ENCODE data around the gene TNFSF10. TPM values are rescaled to one million over a fixed set of nuclear protein-coding genes. Genes with fewer than 3 reads are reported as not detected.

The TNFSF10 gene
- polyA plus RNA-seq, 2 of the 4 experiments (the other 2 are of a cell fraction) = 0.48 to 0.92 TPM

GRCh38 chr3:172471903-172472302 is 51.3 kb downstream of the TNFSF10 start:
- no peak overlapping the region for H3K4me2 ChIP-seq
- no peak for FAIRE-seq
- POLR2A ChIA-PET = no interaction called here
- WGBS (ENCODE audit: missing lambda C conversion rate) = 40% methylated on average over 1 of the region's 1 CpG
- DNase-seq (ENCODE audit: low read depth in 1 of 2, low spot score in 1 of 2) = no peak
- TF ChIP-seq POLR2AphosphoS2 (conservative IDR thresholded peaks at IDR 0.05; ENCODE audit: low read length) = no peak
- no peak for TF ChIP-seq ELK1 (IDR thresholded peaks at IDR 0.05; ENCODE audit: low read depth, low read length)
- TF ChIP-seq, protein P1, sequence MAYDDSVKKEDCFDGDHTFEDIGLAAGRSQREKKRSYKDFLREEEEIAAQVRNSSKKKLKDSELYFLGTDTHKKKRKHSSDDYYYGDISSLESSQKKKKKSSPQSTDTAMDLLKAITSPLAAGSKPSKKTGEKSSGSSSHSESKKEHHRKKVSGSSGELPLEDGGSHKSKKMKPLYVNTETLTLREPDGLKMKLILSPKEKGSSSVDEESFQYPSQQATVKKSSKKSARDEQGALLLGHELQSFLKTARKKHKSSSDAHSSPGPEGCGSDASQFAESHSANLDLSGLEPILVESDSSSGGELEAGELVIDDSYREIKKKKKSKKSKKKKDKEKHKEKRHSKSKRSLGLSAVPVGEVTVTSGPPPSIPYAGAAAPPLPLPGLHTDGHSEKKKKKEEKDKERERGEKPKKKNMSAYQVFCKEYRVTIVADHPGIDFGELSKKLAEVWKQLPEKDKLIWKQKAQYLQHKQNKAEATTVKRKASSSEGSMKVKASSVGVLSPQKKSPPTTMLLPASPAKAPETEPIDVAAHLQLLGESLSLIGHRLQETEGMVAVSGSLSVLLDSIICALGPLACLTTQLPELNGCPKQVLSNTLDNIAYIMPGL (CRISPR knock-in tag; IDR thresholded peaks at IDR 0.05; ENCODE audit: borderline replicate concordance) = no peak
- TF ChIP-seq, protein P2, sequence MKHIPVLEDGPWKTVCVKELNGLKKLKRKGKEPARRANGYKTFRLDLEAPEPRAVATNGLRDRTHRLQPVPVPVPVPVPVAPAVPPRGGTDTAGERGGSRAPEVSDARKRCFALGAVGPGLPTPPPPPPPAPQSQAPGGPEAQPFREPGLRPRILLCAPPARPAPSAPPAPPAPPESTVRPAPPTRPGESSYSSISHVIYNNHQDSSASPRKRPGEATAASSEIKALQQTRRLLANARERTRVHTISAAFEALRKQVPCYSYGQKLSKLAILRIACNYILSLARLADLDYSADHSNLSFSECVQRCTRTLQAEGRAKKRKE (CRISPR knock-in tag; IDR thresholded peaks at IDR 0.05; ENCODE audit: low read depth) = no peak
- TF ChIP-seq MYC (IDR thresholded peaks at IDR 0.05; ENCODE audit: borderline replicate concordance, low read length) = no peak
- no peak for TF ChIP-seq PHF8 (IDR thresholded peaks at IDR 0.05; ENCODE audit: borderline replicate concordance, low read depth)
- TF ChIP-seq HEYL (CRISPR knock-in tag; IDR thresholded peaks at IDR 0.05) = no peak
- TF ChIP-seq CBX2 (IDR thresholded peaks at IDR 0.05; ENCODE audit: borderline replicate concordance, low read depth) = no peak
- no peak for TF ChIP-seq ZC3H11A (IDR thresholded peaks at IDR 0.05)
- no peak for TF ChIP-seq HOXB5 (CRISPR knock-in tag; IDR thresholded peaks at IDR 0.05)
- no peak overlapping the region for H3K27ac ChIP-seq
- no peak overlapping the region for H3K4me3 ChIP-seq
- CTCF ChIA-PET = interaction anchor here (0.8 to 1.1 kb wide), 2 partner anchors 10 to 124 kb away, joined by 3 to 4 read pairs; no protein-coding TSS in a partner anchor
- H3K9me3 ChIP-seq = peaks cover 5% of the 10 kb centered on the region; the same call in 1 of the 3 replicates
- no peak for ATAC-seq
- peaks cover 18% of the 10 kb centered on the region for H3K4me1 ChIP-seq

- ChIA-PET POLR2A (no interaction called here), CTCF (no interaction called here)
- H3K4me3 ChIP-seq = no peak overlapping the region
- TF ChIP-seq NR3C1 (IDR thresholded peaks at IDR 0.05) = no peak
- no peak for TF ChIP-seq JUN (IDR thresholded peaks at IDR 0.05)
- no peak for TF ChIP-seq ZNF302 (CRISPR knock-in tag; IDR thresholded peaks at IDR 0.05)
- no peak for TF ChIP-seq CBX8 (IDR thresholded peaks at IDR 0.05)
- no peak for TF ChIP-seq ESRRA (IDR thresholded peaks at IDR 0.05; ENCODE audit: borderline replicate concordance, low read length)
- TF ChIP-seq MAFK (IDR thresholded peaks at IDR 0.05; ENCODE audit: partially characterized antibody) = no peak
- TF ChIP-seq KDM5A (IDR thresholded peaks at IDR 0.05) = no peak
- TF ChIP-seq NFE2L2 (conservative IDR thresholded peaks at IDR 0.05; ENCODE audit: low read length) = no peak
- no peak for TF ChIP-seq CHD4 (IDR thresholded peaks at IDR 0.05; ENCODE audit: borderline replicate concordance)
- TF ChIP-seq, protein P1 (CRISPR knock-in tag; IDR thresholded peaks at IDR 0.05; ENCODE audit: borderline replicate concordance) = no peak
- no peak for TF ChIP-seq NPAS2 (CRISPR knock-in tag; IDR thresholded peaks at IDR 0.05; ENCODE audit: borderline replicate concordance)
- no peak for TF ChIP-seq RAD21 (conservative IDR thresholded peaks at IDR 0.05 in 1 of 2, IDR thresholded peaks at IDR 0.05 in 1 of 2)
- no peak for TF ChIP-seq SREBF2 (IDR thresholded peaks at IDR 0.05)
- TF ChIP-seq, protein P2 (CRISPR knock-in tag; IDR thresholded peaks at IDR 0.05; ENCODE audit: low read depth) = no peak
- no peak for TF ChIP-seq JUNB (IDR thresholded peaks at IDR 0.05)
- TF ChIP-seq CBX2 (IDR thresholded peaks at IDR 0.05; ENCODE audit: borderline replicate concordance, low read depth) = no peak
- TF ChIP-seq EHF (CRISPR knock-in tag; IDR thresholded peaks at IDR 0.05) = no peak
- no peak for TF ChIP-seq CHD2 (IDR thresholded peaks at IDR 0.05; ENCODE audit: low read length, partially characterized antibody)
- no peak overlapping the region for H3K27ac ChIP-seq
- ATAC-seq (no peak), FAIRE-seq (no peak), DNase-seq (ENCODE audit: low read depth in 1 of 2, low spot score in 1 of 2) (no peak)
- peaks cover 15% of the 10 kb centered on the region for H3K4me1 ChIP-seq
- peaks cover 5% of the 10 kb centered on the region; the same call in 1 of the 3 replicates for H3K9me3 ChIP-seq
- H3K4me2 ChIP-seq = no peak overlapping the region
- 98% methylated on average over 1 of the region's 1 CpG for WGBS (ENCODE audit: missing lambda C conversion rate)
These were observed 52.6 kb downstream of the TNFSF10 start for GRCh38 chr3:172470588-172470987.

Measured in A549 (cell line).